Fibroblast of upper back skin (primary cell): Measurements from ENCODE around the gene SLC6A18.
"Not testable (repeated sequence)": the region's sequence is repeated elsewhere in the genome, so short reads cannot be mapped to it uniquely, and the experiment has no call there.

ENCODE experiments used
- DNase-seq: peaks from one replicate; pipeline ENCODE4 v3.0.0-alpha.2; 2013

Gene SLC6A18

DNA sequence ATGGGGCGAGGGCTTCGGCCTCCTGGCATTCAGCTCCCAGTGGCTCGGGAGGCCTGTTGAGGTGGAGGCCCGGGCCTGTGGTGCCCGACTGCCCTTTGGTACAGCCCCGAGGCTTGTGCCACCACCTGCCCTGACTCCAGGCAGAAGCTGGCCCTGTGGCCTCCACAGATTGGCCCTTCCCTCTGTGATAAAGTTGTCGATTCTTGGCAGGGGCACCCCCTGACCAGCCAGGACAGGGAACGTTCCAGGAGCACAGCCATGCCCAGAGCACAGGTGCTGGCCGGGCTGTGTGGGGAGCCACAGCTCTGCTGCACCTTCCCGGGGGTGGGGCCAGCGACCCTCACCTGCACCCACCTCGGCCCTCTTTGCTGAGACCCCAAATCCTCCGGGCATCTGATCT is 32.7 kb downstream of the SLC6A18 start:
- DNase-seq = no peak

DNA sequence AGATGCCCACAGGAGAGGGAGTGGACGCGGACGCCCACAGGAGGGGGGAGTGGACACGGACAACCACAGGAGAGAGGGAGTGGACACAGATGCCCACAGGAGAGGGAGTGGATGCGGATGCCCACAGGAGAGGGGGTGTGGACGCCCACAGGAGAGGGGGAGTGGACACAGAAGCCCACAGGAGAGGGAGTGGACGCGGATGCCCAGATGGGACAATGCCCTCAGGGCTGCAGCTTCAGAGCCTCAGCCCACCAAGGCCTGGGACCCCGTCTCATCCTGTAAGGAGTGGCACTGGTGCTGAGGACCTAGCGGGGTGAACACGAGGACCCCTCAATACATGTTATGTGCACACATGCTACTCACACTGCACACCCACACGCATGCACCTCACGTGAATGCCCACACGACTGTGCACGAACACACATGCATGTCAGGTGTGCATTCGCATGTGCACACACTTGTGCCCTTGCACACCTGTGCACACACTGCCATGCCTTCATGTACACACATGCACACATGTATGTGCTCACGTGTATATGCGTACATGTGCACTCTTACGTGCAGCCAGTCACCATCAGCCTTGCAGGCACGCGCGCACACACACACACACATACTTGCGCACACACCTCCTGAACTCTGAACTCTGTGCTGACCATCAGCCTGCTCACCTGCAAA is 34.8 kb downstream of the SLC6A18 start:
- DNase-seq = no peak

DNA sequence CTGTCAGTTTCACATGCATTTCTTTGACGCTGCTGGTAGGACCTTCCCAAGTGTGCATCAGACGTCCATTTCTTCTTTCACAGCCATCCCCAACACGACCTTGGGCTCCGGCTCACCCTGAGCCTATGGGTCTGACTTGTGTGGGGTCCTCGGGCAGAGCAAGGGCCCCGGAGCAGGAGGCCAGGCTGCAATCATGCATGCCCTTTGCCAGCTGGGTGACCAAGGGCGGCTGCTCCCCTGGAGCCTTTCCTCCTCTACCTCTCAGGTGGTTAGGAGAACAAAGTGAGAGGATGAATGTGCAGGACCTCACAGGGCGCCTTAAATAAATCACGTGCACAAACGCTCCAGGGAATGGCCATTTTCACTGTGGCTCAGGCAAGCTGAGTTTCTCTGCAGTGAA is 36.5 kb downstream of the SLC6A18 start:
- DNase-seq = no peak

- DNase-seq = no peak
Observed at GRCh38 chr5:1262381-1262780, 37.2 kb downstream of the SLC6A18 start.

- DNase-seq = no peak
Observed at GRCh38 chr5:1264211-1264610, 39.0 kb downstream of the SLC6A18 start.

DNA sequence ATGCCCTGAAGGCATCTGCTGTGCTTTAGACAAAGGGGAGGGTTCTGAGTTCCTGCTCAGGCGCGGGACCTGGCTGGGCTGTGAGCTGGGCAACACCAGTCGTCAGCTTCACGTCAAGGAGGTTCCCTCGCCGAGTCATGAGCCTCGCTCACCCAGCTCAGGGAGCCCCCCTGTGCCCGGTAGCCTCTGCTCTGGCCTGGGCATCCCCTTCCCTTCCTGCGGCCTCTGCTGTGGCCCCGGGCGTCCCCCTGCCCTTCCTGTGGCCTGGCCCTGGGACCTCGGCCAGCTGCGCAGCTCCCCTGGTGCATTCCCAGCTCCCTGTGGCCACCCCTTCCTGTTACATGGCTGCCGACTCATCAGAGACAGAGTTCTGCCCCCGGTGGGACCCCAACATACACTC is 39.8 kb downstream of the SLC6A18 start:
- no peak for DNase-seq

GRCh38 chr5:1265461-1266455 is 40.6 kb downstream of the SLC6A18 start:
- DNase-seq = no peak

DNA sequence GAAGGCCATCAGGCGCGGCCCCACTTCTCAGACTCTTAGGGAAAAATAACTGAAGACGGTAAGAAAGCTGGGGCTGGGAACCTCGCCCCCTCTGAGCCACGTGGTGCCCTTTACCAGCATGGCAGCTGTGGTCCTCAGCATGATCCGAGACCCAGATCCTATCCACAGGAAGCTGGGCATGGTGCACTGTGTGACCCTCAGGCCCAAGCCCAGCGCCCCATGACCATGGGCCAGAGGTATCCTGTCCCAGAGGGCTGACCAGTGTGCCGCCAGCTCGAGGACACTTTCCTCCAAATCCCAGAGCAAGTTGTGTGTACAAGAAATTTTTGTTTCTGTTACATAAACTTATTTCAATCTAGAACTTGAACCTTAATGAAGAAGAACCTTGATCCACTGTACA is 41.6 kb downstream of the SLC6A18 start:
- DNase-seq = no peak

GRCh38 chr5:1267464-1267863 is 42.3 kb downstream of the SLC6A18 start:
- not testable (repeated sequence) for DNase-seq

GRCh38 chr5:1268056-1268455 is 42.9 kb downstream of the SLC6A18 start:
- DNase-seq = no peak

DNA sequence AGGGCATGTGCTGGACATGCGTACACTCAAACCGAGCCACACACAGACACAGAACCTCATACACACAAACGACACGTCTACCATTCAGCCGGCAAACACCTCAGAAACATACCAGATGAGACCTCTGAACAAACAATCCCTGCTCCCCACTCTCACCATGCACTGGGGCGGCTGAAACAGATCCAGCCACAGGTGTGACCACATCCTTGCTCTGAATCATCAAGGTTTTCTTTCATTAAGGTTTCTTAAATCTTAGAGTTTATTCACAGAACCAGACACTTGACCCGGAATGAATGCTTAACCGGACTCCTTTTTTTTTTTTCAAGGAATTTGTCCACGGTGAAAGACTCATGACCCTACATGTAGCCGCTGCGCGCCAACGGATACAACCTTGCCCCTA is 43.5 kb downstream of the SLC6A18 start:
- DNase-seq = no peak

- no peak for DNase-seq
Observed at GRCh38 chr5:1270426-1270825, 45.2 kb downstream of the SLC6A18 start.

DNA sequence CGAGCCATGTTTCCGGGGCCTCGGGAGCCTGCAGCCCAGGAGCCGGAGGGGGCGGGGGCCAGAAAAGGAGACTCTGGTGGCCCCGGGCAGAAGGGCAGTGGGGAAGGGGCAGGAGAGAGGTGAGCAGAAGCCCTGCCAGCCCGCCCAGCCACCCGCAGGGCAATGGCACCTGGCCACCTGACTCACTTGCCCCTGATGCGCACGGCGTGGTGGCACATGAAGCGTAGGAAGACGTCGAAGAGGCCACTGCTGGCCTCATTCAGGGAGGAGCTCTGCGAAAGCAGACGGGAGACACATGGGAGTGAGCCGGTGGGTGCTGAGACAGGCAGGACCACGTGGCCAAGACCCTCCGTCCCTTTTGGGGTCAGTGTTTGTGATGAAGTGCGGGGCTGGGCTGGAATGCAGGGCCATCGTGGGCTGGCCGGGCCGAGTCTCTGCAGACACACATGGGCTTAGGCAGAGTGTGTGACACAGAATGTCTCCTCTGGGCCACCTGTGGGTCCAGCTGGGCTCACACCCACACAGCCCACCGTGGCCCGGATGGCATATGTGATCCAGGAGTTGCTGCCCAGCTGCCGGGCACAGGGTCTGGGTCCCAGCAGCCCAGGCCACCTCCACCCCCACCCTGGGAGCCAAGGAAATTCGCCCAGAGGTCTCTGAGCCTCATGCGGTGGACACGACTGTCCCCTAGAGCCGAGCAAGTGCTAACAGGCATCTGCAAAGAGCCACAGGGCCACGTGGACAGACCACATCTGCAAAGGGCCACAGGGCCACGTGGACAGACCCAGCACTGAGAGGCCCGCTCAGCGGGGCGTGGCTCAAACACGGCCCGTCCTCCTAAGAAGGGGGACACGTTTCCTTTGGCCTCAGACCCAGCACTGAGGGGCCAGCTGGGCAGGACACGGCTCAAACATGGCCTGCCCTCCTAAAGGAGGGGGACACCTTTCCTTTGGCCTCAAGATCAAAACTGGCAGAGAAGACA is 46.0 kb downstream of the SLC6A18 start:
- no peak for DNase-seq

DNA sequence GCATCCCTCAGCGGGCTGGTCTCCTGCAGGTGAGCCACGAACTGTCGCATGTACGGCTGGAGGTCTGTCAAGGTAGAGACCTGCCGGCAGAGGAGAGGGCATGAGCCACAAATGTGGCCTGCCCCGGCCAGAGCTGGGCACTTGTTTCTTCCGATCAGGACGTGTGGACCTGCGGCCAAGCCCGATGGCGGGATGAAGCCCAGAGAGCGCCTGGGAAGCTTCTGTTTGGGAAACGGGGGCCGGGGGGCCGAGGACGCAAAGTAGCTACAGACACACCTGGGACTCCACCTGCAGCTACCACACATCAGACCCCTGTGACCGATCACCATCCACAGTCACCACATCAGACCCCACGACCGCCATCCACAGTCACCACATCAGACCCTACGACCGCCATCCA is 47.0 kb downstream of the SLC6A18 start:
- no peak for DNase-seq

DNA sequence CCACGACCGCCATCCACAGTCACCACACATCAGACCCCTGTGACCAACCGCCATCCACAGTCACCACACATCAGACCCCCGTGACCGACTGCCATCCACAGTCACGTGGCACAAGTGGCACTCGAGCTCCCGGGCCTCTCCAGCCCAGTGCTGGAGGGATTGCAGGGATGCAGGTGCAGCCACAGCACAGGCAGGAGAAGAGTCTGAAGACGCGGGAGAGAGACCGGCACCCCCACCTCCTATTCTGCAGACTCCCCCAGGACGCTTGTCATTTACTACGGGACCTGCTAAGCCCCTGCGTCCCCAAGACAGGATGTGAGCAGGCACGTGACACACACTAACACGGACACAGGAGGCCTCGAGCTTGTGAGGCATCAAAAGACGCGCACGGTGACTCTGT is 48.6 kb downstream of the SLC6A18 start:
- no peak for DNase-seq

GRCh38 chr5:1274471-1274870 is 49.3 kb downstream of the SLC6A18 start:
- no peak for DNase-seq

- not testable (repeated sequence) for DNase-seq
Observed at GRCh38 chr5:1275397-1276391, 50.5 kb downstream of the SLC6A18 start.

- no peak for DNase-seq
Observed at GRCh38 chr5:1276930-1277329, 51.7 kb downstream of the SLC6A18 start.

GRCh38 chr5:1277331-1277730 is 52.1 kb downstream of the SLC6A18 start:
- no peak for DNase-seq

- no peak for DNase-seq
Observed at GRCh38 chr5:1277781-1278180, 52.6 kb downstream of the SLC6A18 start.

- no peak for DNase-seq
Observed at GRCh38 chr5:1278216-1278615, 53.0 kb downstream of the SLC6A18 start.
